Fibroblast of villous mesenchyme (primary cell): Measurements from ENCODE around the gene TUBGCP6. TPM values are rescaled to one million over a fixed set of nuclear protein-coding genes. Genes with fewer than 3 reads are reported as not detected.

Experiments used
- DNase-seq: peaks from one replicate; pipeline ENCODE4 v3.0.0-alpha.2; 2010; ENCODE audit warnings: low read depth
- H3K4me3 ChIP-seq: 2 replicates; pipeline ENCODE4 v1.5.1; 2011; ENCODE audit warnings: low read depth, mild to moderate bottlenecking, low read length
- total RNA-seq: library from RNA; depleted of rRNA; stranded (reverse); fragments of >200 nt; gene quantifications from 2 replicates; pipeline ENCODE4 v1.2.3, GENCODE V29; 2012
- TF ChIP-seq, protein P1 (sequence below): IDR thresholded peaks from 2 replicates; pipeline ENCODE4 v1.5.1; 2012; ENCODE audit warnings: low read depth, mild to moderate bottlenecking, low read length; ENCODE audit not compliant: insufficient read depth

The TUBGCP6 gene
- total RNA-seq, 1 donor: 32.4 TPM

DNA sequence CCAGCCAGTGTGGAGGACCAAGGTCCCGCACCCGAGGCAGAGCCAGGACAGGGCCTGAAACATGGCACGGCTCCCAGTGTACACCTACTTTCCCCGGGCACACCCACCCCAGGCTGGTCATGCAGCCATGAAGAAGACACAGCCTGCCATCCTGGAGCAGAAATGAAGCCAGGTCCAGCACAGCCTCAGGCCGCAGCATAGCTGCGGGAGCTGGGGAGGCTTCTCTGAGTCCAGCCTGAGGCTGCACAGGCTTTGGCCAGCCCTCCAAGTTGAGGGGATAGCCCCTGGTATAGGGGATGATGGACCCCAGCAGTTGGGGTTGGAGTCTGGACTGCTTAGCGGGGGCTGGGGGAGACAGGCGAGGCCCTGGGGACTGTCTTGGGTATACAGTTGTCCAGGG lies 9.1 kb upstream of the TUBGCP6 start:
- TF ChIP-seq, protein P1, sequence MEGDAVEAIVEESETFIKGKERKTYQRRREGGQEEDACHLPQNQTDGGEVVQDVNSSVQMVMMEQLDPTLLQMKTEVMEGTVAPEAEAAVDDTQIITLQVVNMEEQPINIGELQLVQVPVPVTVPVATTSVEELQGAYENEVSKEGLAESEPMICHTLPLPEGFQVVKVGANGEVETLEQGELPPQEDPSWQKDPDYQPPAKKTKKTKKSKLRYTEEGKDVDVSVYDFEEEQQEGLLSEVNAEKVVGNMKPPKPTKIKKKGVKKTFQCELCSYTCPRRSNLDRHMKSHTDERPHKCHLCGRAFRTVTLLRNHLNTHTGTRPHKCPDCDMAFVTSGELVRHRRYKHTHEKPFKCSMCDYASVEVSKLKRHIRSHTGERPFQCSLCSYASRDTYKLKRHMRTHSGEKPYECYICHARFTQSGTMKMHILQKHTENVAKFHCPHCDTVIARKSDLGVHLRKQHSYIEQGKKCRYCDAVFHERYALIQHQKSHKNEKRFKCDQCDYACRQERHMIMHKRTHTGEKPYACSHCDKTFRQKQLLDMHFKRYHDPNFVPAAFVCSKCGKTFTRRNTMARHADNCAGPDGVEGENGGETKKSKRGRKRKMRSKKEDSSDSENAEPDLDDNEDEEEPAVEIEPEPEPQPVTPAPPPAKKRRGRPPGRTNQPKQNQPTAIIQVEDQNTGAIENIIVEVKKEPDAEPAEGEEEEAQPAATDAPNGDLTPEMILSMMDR: no peak
- no peak overlapping the region for H3K4me3 ChIP-seq
- no peak for DNase-seq

DNA sequence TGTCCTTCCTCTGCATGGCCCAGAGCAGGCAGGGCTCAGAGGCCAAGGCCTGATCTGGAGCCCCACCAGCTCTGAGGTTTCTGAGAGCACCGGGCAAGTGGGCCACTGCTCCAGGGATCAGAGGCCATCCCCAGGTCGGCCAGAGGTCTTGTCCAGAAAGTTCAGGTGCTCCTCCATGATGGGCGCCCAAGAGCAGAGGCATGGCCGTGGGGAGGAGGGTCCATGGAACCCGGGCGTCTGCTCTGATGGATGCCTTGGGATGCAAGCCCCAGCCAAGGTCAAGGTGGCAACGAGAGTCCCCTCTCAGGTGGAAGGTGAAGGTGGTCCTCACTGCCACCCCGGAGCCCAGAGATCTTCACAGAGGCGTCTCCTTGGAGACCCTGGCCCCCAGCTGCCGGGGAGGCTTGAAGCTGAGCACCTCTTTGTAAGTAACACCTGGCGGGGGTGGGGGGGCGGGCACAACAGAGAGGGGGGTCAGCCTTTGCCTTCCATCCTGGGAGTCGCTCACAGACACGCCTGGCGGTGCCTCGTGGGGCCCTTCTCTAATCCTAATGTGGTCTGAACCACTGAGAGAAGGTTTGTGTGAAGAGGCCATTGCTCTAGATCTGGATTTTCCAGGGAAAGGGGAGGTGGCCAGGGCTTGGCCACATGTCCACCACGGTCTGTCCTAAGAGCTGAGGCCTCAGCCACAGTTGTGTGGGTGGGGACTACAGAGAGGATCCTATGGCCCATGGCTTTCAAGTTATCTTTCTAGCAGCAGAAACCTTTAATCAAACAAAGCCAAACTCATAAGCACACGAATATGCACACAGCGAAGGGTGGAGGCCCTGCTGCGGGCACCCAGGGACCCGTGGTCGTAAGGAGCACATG lies 8.5 kb upstream of the TUBGCP6 start:
- DNase-seq: no peak
- no peak overlapping the region for H3K4me3 ChIP-seq
- TF ChIP-seq, protein P1: no peak

DNA sequence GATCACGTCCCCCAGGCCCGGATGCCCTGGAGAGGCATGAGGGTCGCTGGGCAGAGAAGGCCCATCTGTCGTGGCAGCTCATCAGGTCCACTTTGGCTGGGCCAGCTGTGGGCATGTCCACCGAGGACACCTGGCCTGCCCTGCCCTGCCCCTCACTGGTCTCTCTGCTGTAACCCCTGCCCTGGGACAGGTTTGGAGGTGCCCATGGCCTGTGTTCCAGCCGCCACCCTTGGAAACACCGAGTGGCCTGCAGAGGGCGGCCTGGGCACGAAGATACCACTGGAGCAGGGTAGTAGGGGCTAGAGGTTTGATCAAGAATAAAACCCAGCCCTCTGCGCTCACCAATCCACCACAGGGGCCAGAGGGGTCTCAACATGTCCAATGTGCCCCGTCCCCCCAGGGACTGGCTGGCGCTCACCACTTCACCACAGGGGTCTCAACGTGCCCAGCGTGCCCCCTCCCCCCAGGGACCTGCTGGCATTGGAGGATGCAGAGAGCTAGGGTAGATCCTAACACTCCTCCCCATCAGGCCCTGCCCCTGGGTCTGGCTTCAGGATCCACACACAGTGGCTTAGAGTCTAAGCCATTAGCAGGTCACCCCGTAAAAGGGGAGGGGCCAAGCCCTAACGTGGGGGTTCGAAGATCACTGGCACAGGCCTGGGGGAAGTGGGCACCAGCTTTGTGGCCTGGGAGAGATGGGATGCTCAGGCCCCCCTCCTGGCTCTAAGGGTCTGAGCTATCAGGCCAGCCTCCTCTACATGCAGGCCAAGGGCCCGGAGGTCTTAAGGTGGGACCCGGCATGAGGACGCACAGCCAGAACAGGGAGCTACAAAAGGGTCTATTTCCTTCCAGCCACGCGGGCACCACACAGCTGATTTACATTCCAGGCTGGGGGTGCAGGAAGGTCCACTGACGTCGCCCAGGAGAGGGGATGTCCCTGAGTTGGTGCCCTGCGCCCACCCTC lies 7.5 kb upstream of the TUBGCP6 start:
- no peak overlapping the region for H3K4me3 ChIP-seq
- peak; percentile 62 for DNase-seq
- TF ChIP-seq, protein P1: peak; percentile 68

DNA sequence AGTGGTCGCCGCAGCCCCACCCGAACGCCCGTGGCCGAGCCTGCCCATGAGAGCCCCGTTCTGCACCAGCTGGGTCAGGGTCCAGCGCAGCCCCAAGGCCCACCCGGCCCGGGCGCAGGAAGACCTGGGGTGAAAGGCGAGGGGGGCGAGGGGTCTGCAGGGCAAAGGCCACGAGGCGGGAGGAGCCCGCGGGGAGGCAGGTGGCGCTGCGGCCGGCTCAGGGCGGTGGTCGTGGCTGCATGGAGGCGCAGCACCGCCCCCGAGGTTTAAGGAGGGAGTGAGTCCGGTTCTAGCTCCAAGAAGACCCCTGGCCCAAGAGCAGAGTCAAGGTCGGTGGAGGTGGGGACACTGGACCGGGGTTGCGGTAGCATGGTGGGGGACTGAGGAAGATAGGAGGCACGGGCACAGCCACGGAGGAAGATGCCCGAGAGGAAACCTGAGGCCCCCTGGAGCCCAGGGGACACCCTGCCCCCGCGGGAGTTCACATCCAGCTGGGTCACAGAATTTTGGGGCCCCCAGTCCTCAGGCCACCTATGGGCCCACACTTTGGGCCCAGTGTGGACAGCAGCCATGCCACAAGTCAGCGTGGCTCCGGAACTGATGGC lies 6.8 kb upstream of the TUBGCP6 start:
- H3K4me3 ChIP-seq: peak overlapping the region; percentile 76
- TF ChIP-seq, protein P1: no peak
- DNase-seq: no peak

DNA sequence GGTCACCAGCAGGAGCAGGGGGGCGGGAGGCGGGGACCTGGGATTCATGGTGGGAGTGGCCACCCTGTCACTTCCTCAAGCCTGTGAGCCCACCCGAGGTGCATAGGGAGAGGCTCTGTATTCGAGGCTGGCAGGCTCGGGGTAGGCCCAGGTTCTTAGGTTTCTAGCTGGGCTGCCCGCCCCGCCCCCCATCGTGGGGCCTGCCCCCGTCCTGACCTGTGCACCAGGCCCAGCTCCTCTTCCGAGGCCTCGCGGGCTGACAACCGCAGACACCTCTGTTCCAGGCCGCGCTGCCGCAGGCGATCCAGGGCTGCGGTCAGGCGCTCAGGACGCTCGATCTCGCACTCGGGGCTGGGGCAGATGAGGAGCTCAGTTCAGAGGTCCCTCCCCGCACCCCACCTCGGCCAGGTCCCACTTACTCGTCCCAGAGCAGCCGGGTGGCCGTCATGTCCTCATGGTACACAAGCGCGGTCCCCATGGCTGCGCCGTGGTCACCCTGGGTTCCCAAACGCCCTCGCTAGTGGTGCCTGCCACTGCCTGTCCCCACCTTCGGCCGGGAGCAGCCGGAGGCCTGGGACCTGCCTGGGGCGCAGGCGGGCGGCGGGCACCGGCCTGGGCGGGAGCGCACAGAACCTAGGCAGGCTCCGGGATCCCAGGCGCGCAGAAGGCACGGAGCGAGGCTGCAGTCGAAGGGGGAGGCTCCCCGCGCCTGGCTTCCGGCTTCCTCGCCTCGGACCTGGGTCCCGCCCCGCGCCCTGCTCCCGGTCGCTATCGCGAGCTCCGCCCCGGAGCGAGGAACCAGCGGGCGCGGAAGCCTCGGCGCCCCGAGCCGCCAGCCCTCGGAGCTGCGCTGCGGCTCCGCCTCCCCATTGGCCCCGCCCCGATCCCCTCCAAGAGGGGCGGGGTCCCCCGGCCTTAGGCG lies 6.0 kb upstream of the TUBGCP6 start, which contains the start of gene HDAC10:
Gene HDAC10 (minus strand): TSS at position 711 of the 922 bp plus-strand sequence. CDS start 233 bp downstream, at position 478.
- H3K4me3 ChIP-seq: peak within 1 kb of the TSS; percentile 76
- peak; percentile 82 for DNase-seq
- TF ChIP-seq, protein P1: no peak
